ENCODE data around the gene RDX. TPM values are rescaled to one million over a fixed set of nuclear protein-coding genes. Genes with fewer than 3 reads are reported as not detected.

Gene RDX
- total and polyA plus RNA-seq, 2 donors from 2014 or later = 28.0 to 97.3 TPM

GRCh38 chr11:110168033-110168803, 128.2 kb downstream of the RDX start:
- Histone ChIP-seq H3K27me3 (ENCODE audit: control insufficient read depth, insufficient read depth, low read length) (no peaks in the 10 kb centered on the region), H3K4me1 (ENCODE audit: control insufficient read depth in 2 of 3, insufficient read depth in 2 of 3, low read depth in 1 of 3, low read length in 3 of 3) (peaks cover 0 to 9% (median 0%) of the 10 kb centered on the region in 3 donors), H3K36me3 (ENCODE audit: control insufficient read depth in 2 of 3, insufficient read depth in 3 of 3, low read length in 3 of 3) (peaks cover 0 to 6% (median 3%) of the 10 kb centered on the region in 3 donors), H3K9ac (ENCODE audit: low read length in 3 of 3) (no peak overlapping the region), H3K27ac (ENCODE audit: low read depth in 2 of 2, low read length in 2 of 2) (no peak overlapping the region), H3K9me3 (ENCODE audit: control insufficient read depth in 2 of 3, insufficient read depth in 1 of 3, low read length in 3 of 3) (no peaks in the 10 kb centered on the region), H3K4me3 (ENCODE audit: low read length in 3 of 3) (no peak overlapping the region)
- FAIRE-seq (peak; percentile 23), DNase-seq (no peak)
- TF ChIP-seq CTCF (IDR thresholded peaks at IDR 0.05; ENCODE audit: borderline replicate concordance, extremely low read depth, insufficient read depth) = no peak
- intact Hi-C loops (cut with DNase I) = no loop called here

GRCh38 chr11:110165039-110165925, 131.1 kb downstream of the RDX start:
- Histone ChIP-seq H3K27ac (ENCODE audit: low read depth in 2 of 2, low read length in 2 of 2) (no peak overlapping the region), H3K9ac (ENCODE audit: low read length in 3 of 3) (no peak overlapping the region), H3K4me1 (ENCODE audit: control insufficient read depth in 2 of 3, insufficient read depth in 2 of 3, low read depth in 1 of 3, low read length in 3 of 3) (peaks cover 0 to 9% (median 0%) of the 10 kb centered on the region in 3 donors), H3K4me3 (ENCODE audit: low read length in 3 of 3) (no peak overlapping the region), H3K36me3 (ENCODE audit: control insufficient read depth in 2 of 3, insufficient read depth in 3 of 3, low read length in 3 of 3) (peaks cover 2 to 11% (median 3%) of the 10 kb centered on the region in 3 donors), H3K9me3 (ENCODE audit: control insufficient read depth in 2 of 3, insufficient read depth in 1 of 3, low read length in 3 of 3) (no peaks in the 10 kb centered on the region), H3K27me3 (ENCODE audit: control insufficient read depth, insufficient read depth, low read length) (no peaks in the 10 kb centered on the region)
- intact Hi-C loops (cut with DNase I) = no loop called here
- TF ChIP-seq CTCF (IDR thresholded peaks at IDR 0.05; ENCODE audit: borderline replicate concordance, extremely low read depth, insufficient read depth) = no peak
- FAIRE-seq (no peak), DNase-seq (no peak)

GRCh38 chr11:110162216-110162615, 134.2 kb downstream of the RDX start:
- intact Hi-C loops (cut with DNase I) = no loop called here
- H3K4me3 ChIP-seq (ENCODE audit: low read length in 3 of 3) = no peak overlapping the region
- no peak overlapping the region for H3K9ac ChIP-seq (ENCODE audit: low read length in 3 of 3)
- DNase-seq (no peak), FAIRE-seq (no peak)
- H3K9me3 ChIP-seq (ENCODE audit: control insufficient read depth in 2 of 3, insufficient read depth in 1 of 3, low read length in 3 of 3) = no peaks in the 10 kb centered on the region
- H3K27me3 ChIP-seq (ENCODE audit: control insufficient read depth, insufficient read depth, low read length) = no peaks in the 10 kb centered on the region
- H3K36me3 ChIP-seq (ENCODE audit: control insufficient read depth in 2 of 3, insufficient read depth in 3 of 3, low read length in 3 of 3) = peaks cover 2 to 11% (median 3%) of the 10 kb centered on the region in 3 donors
- H3K4me1 ChIP-seq (ENCODE audit: control insufficient read depth in 2 of 3, insufficient read depth in 2 of 3, low read depth in 1 of 3, low read length in 3 of 3) = no peaks in the 10 kb centered on the region
- TF ChIP-seq CTCF (IDR thresholded peaks at IDR 0.05; ENCODE audit: borderline replicate concordance, extremely low read depth, insufficient read depth) = no peak
- no peak overlapping the region for H3K27ac ChIP-seq (ENCODE audit: low read depth in 2 of 2, low read length in 2 of 2)

Measured in kidney (tissue), 14 donors.